SJSA1 (cell line): Measurements from ENCODE around the gene STK26. TPM values are rescaled to one million over a fixed set of nuclear protein-coding genes. Genes with fewer than 3 reads are reported as not detected.
"Not testable (repeated sequence)": the region's sequence is repeated elsewhere in the genome, so short reads cannot be mapped to it uniquely, and the experiment has no call there.

Source experiments
- DNase-seq, 2 experiments: peaks; one replicate each; pipeline ENCODE4 v3.0.0-alpha.2; 2015 to 2020; ENCODE audit warnings: low spot score in 2 of 2, low read depth in 1 of 2
- H3K27ac ChIP-seq: fragments of 250-450 bp; sonication (Bioruptor Pico); 2 replicates; pipeline ENCODE4 v1.5.1; 2020; ENCODE audit warnings: mild to moderate bottlenecking, moderate library complexity
- H3K27me3 ChIP-seq: fragments of 250-450 bp; sonication (Bioruptor Pico); replicated peaks from 2 replicates; pipeline ENCODE4 v1.5.1; 2020; ENCODE audit warnings: mild to moderate bottlenecking, moderate library complexity
- H3K36me3 ChIP-seq: fragments of 250-450 bp; sonication (Bioruptor Pico); 2 replicates; pipeline ENCODE4 v1.5.1; 2020; ENCODE audit warnings: mild to moderate bottlenecking
- H3K4me1 ChIP-seq: fragments of 250-450 bp; sonication (Bioruptor Pico); replicated peaks from 2 replicates; pipeline ENCODE4 v1.6.1; 2021; ENCODE audit warnings: mild to moderate bottlenecking
- H3K4me3 ChIP-seq: fragments of 250-450 bp; sonication (Bioruptor Pico); 2 replicates; pipeline ENCODE4 v1.5.1; 2020; ENCODE audit warnings: mild to moderate bottlenecking
- H3K9me3 ChIP-seq: fragments of 250-450 bp; sonication (Bioruptor Pico); replicated peaks from 2 replicates; pipeline ENCODE4 v1.5.1; 2020; ENCODE audit warnings: mild to moderate bottlenecking
- total RNA-seq: library from RNA; depleted of rRNA; stranded (reverse); fragments of >200 nt; shearing (Covaris generic); gene quantifications from 2 replicates; pipeline ENCODE4 v1.2.3, GENCODE V29; 2014

The STK26 gene
- total RNA-seq, 1 experiment from 2014 or later, result 0.11 TPM

DNA sequence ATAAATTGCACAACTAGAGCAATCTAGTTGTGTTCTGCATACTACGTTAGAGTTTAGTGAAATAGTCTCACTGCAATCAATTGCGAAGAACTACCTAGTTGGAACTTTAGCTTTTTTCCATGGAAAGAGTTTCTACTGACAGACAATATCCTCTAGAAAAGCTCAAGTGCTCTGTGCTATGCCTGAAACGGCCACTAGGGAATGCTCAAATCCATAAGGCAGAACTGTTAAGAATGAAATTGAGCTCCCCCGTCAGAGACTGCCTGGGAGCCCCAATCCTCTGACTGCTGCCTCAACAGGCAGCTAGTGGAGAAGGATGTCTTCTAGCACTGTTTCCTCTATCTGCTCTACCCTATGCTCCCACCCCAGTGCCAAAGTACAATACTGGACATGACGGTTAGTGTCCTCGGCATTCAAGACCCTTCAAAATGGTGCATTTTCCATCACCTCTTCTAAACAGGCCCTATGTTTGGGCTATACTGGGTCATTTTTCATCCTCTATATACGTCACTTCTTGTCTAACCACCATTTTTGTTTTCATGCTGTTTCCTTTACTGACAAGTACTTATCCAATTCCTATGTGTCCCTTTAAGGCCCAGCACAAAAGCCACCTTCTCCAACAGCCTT is 69.5 kb downstream of the STK26 start:
- H3K36me3 ChIP-seq, result no peaks in the 10 kb centered on the region
- H3K27me3 ChIP-seq, result no peaks in the 10 kb centered on the region
- no peaks in the 10 kb centered on the region for H3K9me3 ChIP-seq
- H3K4me1 ChIP-seq, result no peaks in the 10 kb centered on the region
- H3K27ac ChIP-seq, result no peak overlapping the region
- peak in 1 of 2 experiments; percentile 4 for DNase-seq
- no peak overlapping the region for H3K4me3 ChIP-seq

DNA sequence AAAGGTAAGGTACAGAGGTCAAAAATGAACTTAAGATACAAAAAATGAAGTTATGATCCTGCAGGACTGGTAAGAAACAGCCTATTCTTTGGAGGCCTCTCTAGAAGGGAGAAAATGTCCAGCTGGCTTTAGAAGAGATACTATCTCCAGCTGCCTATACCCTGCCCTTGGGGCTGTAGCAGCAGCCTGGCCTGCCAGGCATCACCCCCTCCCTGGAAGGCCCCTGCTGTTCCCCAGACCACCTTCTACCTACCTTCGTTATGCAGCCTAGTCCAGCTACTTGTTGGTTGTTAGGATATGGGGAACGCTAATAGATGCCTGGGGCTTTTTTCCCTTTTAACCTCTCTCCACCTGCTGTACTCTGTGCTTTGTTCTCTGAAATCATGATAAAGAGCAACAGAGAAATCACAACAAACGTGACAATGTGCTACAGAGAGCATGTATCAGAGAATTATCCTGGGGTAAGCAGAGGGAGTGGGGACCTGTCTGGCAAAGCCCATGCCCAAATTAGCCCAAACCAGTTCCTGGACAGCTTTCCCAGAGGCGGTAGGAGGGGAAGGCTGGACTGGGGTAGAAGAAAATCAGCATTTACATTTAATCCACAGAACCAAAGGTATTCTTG is 70.2 kb downstream of the STK26 start:
- Histone ChIP-seq H3K27me3 (no peaks in the 10 kb centered on the region), H3K4me3 (no peak overlapping the region), H3K27ac (no peak overlapping the region), H3K4me1 (no peaks in the 10 kb centered on the region), H3K36me3 (no peaks in the 10 kb centered on the region), H3K9me3 (no peaks in the 10 kb centered on the region)
- no peak for DNase-seq

DNA sequence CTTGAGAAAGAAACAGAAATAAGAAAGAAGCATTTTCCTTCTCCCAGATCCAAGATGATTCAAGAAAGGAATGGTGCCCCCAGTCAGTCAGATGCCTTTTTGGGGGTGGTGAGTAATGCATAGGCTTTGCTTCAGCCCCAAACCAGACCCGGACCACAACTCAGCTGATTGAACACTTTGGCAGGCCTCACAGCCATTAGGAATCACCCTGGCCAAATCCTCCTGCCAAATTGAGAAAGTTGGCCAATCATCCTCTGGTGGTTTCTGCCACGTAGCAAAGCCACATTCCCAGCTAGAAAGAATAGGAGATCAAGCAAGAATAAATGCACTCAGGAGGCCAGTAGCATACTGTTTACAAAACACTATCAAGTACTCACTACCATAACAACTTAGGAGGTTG is 71.1 kb downstream of the STK26 start:
- DNase-seq, result no peak
- no peak overlapping the region for H3K4me3 ChIP-seq
- no peaks in the 10 kb centered on the region for H3K4me1 ChIP-seq
- no peaks in the 10 kb centered on the region for H3K36me3 ChIP-seq
- H3K27me3 ChIP-seq, result no peaks in the 10 kb centered on the region
- no peaks in the 10 kb centered on the region for H3K9me3 ChIP-seq
- no peak overlapping the region for H3K27ac ChIP-seq

DNA sequence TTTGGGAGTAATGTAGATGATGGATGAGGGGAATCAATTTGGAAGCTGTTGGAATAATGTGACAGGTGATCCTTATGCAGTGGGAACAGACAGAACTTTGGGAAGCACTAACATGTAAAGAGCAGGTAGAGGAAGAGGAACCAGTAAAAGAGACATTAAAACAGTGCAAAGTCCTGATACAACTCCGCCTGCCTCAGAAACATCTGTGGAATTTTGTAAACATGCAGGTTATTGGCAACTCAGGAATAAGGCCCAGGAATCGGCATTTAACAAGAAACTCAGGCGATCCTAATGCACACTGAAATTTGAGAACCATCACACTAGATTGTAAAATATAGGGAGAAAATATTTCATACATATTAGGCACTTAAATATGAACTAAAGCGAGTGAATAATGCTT is 75.6 kb downstream of the STK26 start:
- not testable (repeated sequence) for DNase-seq, H3K36me3 ChIP-seq, H3K4me1 ChIP-seq, H3K4me3 ChIP-seq, H3K27ac ChIP-seq, H3K27me3 ChIP-seq, H3K9me3 ChIP-seq

DNA sequence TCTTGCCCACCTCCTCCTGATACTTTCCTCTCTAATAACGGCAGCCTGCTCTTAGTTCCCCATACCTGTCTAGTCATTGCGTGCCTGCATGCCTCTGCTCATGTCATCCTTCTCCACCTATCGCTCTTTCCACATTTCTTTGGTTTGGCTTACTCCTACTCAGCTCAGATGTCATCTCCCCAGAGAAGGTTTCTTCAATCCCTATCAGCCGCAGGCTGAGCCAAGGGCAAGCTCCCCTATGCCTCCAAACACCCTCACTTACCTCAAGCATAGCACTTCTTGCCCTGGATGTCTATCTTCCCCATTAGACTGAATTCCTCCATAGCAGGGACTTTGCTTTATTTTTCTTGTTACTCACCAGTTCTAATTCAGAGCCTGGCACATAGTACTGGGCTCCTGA is 78.1 kb downstream of the STK26 start:
- no peaks in the 10 kb centered on the region for H3K9me3 ChIP-seq
- no peaks in the 10 kb centered on the region for H3K36me3 ChIP-seq
- no peak overlapping the region for H3K4me3 ChIP-seq
- no peak for DNase-seq
- H3K4me1 ChIP-seq, result no peaks in the 10 kb centered on the region
- H3K27ac ChIP-seq, result no peak overlapping the region
- no peaks in the 10 kb centered on the region for H3K27me3 ChIP-seq

DNA sequence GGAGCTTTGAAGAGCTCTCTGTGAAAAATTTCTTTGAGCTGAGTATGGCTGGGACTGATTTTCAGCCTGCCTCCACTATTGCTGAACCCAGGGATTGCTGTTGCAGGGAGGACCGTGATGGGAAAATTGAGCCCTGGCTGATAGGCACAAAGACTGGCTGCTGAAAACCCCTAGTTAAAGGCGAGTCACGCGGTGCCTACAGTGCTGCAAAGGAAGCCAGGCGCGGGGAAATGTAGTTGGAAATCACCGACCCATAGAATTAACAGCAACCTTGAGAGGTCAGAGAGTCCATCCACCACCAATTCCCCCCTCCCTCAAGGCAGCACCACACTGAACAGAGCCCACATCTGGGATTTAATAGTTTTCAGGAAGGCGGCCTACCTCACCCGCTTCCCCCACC is 78.7 kb downstream of the STK26 start:
- no peaks in the 10 kb centered on the region for H3K27me3 ChIP-seq
- no peak for DNase-seq
- no peaks in the 10 kb centered on the region for H3K9me3 ChIP-seq
- no peak overlapping the region for H3K4me3 ChIP-seq
- H3K27ac ChIP-seq, result no peak overlapping the region
- H3K36me3 ChIP-seq, result no peaks in the 10 kb centered on the region
- H3K4me1 ChIP-seq, result no peaks in the 10 kb centered on the region

DNA sequence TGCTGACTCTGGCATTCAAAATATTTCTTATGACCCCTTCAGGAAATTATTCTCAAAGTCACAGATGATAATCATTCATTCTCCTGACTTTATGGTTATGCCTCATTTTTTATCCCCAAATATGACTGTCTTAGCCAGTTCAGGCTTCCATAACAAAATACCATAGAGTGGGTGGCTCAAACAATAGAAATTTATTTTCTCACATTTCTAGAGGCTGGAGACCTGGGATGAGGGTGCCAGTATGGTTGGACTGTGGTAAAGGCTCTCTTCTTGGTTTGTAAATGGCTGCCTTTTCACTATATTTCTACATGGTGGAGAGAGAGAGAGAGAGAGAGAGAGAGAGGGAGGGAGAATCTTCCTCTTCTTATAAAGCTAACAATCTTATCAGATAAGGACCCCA is 84.2 kb downstream of the STK26 start:
- H3K36me3 ChIP-seq, result no peaks in the 10 kb centered on the region
- no peak overlapping the region for H3K4me3 ChIP-seq
- H3K9me3 ChIP-seq, result no peaks in the 10 kb centered on the region
- no peak overlapping the region for H3K27ac ChIP-seq
- H3K4me1 ChIP-seq, result no peaks in the 10 kb centered on the region
- no peaks in the 10 kb centered on the region for H3K27me3 ChIP-seq
- DNase-seq, result no peak

DNA sequence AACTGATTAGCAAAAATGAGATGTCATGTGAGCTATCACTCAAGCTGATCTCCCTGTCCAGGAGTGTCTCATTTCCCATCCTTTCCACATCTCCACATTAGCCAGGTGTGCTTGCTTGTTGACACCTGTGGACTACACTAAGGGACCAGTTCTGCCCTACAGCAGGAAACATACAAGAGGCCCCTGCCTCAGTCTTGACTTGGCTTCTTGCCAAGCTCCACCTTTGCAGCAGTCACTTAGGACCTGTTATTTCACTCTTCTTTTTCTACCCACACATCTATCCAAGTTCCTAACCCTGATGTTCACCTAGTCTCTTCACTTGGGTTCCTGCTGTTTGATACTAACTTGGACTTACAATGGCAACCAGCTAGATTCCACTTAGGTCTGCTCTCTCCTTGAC is 91.5 kb downstream of the STK26 start:
- Histone ChIP-seq H3K4me1 (no peaks in the 10 kb centered on the region), H3K36me3 (no peaks in the 10 kb centered on the region), H3K4me3 (no peak overlapping the region), H3K9me3 (no peaks in the 10 kb centered on the region), H3K27ac (no peak overlapping the region), H3K27me3 (no peaks in the 10 kb centered on the region)
- DNase-seq, result no peak

DNA sequence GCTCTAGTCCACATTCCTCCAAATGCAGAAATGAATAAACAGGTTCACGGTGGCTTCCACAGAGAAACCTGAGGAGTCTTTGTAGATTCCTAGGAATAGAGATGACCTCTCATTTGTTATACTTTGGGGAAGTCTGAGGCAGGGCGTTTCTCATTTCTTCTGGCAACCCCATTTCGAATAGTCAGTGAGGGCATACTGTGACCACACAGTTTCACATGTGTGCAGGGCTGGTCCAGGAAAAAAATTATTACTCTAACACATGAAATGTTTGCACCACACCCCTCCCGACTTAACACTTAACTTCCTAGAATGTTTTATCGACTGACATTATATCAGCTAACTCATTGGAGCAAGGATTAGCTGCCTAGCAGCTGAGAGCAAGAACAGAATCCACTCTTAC is 92.7 kb downstream of the STK26 start:
- no peak for DNase-seq
- H3K27ac ChIP-seq, result no peak overlapping the region
- no peak overlapping the region for H3K4me3 ChIP-seq
- no peaks in the 10 kb centered on the region for H3K9me3 ChIP-seq
- no peaks in the 10 kb centered on the region for H3K27me3 ChIP-seq
- no peaks in the 10 kb centered on the region for H3K4me1 ChIP-seq
- H3K36me3 ChIP-seq, result no peaks in the 10 kb centered on the region

DNA sequence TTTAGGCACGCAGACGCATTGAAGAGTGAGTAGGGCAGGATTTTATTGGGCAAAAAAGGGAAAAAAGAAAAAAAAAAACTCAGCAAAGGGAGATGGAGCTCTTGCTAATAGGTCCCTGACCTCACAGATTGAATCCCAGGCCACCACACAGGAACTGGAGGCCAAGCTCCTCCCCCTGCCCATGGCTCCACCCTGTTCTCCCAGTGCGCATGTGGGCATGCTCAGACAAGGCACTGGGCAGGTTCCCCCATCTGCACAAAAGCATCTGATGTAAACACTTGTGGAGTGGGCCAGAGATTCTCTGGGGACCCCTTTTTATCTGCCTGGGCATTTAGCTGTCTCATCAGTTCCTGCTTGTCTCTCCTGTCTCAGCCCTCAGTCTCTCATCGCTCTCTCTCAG is 95.3 kb downstream of the STK26 start:
- Histone ChIP-seq H3K36me3 (no peaks in the 10 kb centered on the region), H3K9me3 (no peaks in the 10 kb centered on the region), H3K27me3 (no peaks in the 10 kb centered on the region), H3K27ac (no peak overlapping the region), H3K4me3 (no peak overlapping the region), H3K4me1 (no peaks in the 10 kb centered on the region)
- no peak for DNase-seq

DNA sequence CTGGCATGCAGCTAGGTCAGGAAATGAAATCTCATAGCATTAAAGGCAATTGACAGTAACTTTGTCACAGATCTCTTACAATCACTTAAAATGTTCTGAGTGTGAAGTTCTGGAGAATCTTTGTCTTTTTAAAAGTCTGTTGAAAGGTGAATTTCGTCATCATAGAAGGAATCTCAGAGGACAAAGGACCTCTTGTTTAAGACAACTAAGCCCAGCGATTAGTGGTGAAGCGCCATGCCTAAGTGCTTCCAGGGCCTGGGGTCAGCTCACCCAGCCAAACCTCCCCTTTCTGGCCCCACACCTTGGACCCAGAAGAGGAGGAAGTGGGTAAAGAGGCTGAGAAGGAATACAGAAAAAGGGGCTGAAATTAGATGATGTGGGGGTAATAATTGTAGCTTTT is 96.2 kb downstream of the STK26 start:
- no peak overlapping the region for H3K27ac ChIP-seq
- DNase-seq, result no peak
- no peaks in the 10 kb centered on the region for H3K36me3 ChIP-seq
- H3K4me1 ChIP-seq, result no peaks in the 10 kb centered on the region
- no peaks in the 10 kb centered on the region for H3K9me3 ChIP-seq
- H3K27me3 ChIP-seq, result no peaks in the 10 kb centered on the region
- no peak overlapping the region for H3K4me3 ChIP-seq

DNA sequence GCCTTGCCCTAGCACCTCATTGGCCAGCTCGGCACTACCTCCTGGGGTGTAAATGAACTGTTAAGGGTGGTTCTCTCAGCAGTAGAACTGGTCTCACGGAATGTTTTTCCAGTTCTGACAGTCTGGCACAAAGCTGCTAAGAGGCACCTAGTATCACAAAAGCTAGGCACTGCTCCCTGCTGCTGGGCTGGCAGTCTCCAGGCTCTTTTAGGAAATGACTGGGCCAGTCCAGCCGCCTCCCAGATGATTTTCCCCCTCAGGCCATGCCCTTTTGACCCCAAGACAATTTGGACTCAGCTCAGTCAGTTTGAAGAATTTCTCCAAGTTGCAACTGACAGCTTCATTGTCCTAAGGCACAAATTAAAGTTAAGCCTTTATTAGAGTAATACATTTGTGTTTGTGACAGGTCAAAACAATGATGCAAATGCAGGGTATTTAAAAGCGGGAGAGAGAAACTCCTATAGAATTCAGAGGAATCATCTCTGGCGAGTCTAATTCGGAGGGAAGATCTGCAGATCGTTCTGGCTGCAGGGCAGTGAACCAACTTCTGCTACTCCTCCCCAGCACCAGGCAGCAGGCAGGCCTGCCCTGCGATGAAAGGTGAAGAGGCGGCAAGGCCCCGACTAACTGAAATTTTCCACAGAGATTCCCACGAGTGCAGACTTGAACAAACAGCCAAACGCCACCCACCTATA is 96.9 kb downstream of the STK26 start:
- H3K4me1 ChIP-seq, result no peaks in the 10 kb centered on the region
- no peaks in the 10 kb centered on the region for H3K27me3 ChIP-seq
- H3K4me3 ChIP-seq, result no peak overlapping the region
- no peaks in the 10 kb centered on the region for H3K9me3 ChIP-seq
- no peaks in the 10 kb centered on the region for H3K36me3 ChIP-seq
- H3K27ac ChIP-seq, result no peak overlapping the region
- DNase-seq, result no peak

DNA sequence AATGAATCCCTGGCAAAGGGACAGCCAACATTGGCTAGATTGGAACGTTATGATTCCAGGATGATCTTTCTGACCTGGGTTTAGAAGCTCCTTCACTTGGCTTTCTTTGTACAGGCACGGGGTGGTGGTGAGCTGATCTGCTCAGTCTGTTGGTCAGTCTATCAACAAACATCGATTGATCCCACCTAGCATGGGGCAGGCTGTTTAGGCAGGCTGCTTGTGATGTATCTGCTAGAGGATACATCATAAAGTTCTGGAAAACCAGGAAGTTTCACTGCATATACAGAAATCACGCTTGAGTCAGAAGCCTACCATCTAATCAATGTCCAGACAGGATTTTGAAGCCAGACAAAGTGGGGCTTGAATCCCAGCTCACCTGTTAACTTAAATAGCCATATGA is 97.8 kb downstream of the STK26 start:
- Histone ChIP-seq H3K4me3 (no peak overlapping the region), H3K27me3 (no peaks in the 10 kb centered on the region), H3K4me1 (no peaks in the 10 kb centered on the region), H3K9me3 (no peaks in the 10 kb centered on the region), H3K27ac (no peak overlapping the region), H3K36me3 (no peaks in the 10 kb centered on the region)
- DNase-seq, result no peak
